Ascending aorta (tissue), 2 donors: ENCODE measurements around the gene AQP2. TPM values are rescaled to one million over a fixed set of nuclear protein-coding genes. Genes with fewer than 3 reads are reported as not detected.
A peak's percentile ranks its signal among the peaks of the same experiment; 100 is the strongest.

Experiments
- DNase-seq, 2 donors: peaks; one replicate each; pipeline ENCODE4 v3.0.0-alpha.2; 2019; ENCODE audit warnings: low spot score in 2 of 2
- H3K27ac ChIP-seq, 2 donors: fragments of 200-600 bp; sonication (generic); one replicate each; pipeline ENCODE4 v1.5.1; 2016 to 2017; ENCODE audit warnings: mild to moderate bottlenecking in 1 of 2
- H3K27me3 ChIP-seq: fragments of 200-600 bp; sonication (generic); one replicate; pipeline ENCODE4 v1.5.1; 2017
- H3K36me3 ChIP-seq, 2 donors: fragments of 200-600 bp; sonication (generic); one replicate each; pipeline ENCODE4 v1.5.1; 2016
- H3K4me1 ChIP-seq, 2 donors: fragments of 200-600 bp; sonication (generic); one replicate each; pipeline ENCODE4 v1.5.1; 2016 to 2017; ENCODE audit warnings: mild to moderate bottlenecking in 1 of 2
- H3K4me3 ChIP-seq, 2 donors: fragments of 200-600 bp; sonication (generic); one replicate each; pipeline ENCODE4 v1.5.1; 2016 to 2017; ENCODE audit warnings: mild to moderate bottlenecking in 1 of 2
- H3K9me3 ChIP-seq, 2 donors: fragments of 200-600 bp; sonication (generic); one replicate each; pipeline ENCODE4 v1.5.1; 2016
- intact Hi-C: fragments of 100-400 bp; cut with DNase I; formaldehyde crosslinking; loops from one replicate; pipeline ENCODE4 v1.15.1; 2023
- total RNA-seq: library from RNA; depleted of rRNA; stranded (reverse); fragments of >200 nt; gene quantifications from one replicate; pipeline ENCODE4 v1.1.0, GENCODE V29; 2016
- TF ChIP-seq, protein P1 (sequence below), 3 experiments: fragments of 200-600 bp in 2 of 3; fragments of 450-650 bp in 1 of 3; sonication (generic) in 2 of 3; IDR thresholded peaks; one replicate each; pipeline ENCODE4 v1.5.1; 2016 to 2019; ENCODE audit warnings: antibody characterized with exemption in 3 of 3, mild to moderate bottlenecking in 1 of 3, moderate library complexity in 1 of 3

The AQP2 gene
- total RNA-seq, 1 donor from 2014 or later: not detected

DNA sequence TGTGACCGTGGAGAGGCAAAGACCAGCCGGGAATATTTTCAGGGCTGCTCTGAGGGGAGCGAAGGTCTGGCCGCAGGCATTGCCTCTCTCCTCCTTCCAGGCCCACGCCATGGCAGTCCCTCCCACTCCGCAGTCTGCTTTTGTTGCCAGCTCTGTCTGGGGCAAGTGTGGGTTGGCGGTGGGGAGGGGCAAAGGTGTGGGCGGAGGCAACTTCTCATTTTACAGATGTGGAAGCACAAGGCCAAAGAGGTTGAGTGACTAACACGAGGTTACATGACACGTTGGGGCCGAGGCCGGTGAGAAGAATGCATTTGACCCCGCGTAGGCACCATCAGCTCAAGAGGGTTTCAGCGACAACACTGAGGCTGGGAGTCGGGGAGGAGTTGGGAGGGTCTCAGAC is 40.7 kb upstream of the AQP2 start:
- no peak overlapping the region for H3K27ac ChIP-seq
- TF ChIP-seq, protein P1, sequence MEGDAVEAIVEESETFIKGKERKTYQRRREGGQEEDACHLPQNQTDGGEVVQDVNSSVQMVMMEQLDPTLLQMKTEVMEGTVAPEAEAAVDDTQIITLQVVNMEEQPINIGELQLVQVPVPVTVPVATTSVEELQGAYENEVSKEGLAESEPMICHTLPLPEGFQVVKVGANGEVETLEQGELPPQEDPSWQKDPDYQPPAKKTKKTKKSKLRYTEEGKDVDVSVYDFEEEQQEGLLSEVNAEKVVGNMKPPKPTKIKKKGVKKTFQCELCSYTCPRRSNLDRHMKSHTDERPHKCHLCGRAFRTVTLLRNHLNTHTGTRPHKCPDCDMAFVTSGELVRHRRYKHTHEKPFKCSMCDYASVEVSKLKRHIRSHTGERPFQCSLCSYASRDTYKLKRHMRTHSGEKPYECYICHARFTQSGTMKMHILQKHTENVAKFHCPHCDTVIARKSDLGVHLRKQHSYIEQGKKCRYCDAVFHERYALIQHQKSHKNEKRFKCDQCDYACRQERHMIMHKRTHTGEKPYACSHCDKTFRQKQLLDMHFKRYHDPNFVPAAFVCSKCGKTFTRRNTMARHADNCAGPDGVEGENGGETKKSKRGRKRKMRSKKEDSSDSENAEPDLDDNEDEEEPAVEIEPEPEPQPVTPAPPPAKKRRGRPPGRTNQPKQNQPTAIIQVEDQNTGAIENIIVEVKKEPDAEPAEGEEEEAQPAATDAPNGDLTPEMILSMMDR (IDR thresholded peaks at IDR 0.05): no peak
- H3K27me3 ChIP-seq: no peaks in the 10 kb centered on the region
- no peak for DNase-seq
- no peaks in the 10 kb centered on the region for H3K9me3 ChIP-seq
- H3K4me1 ChIP-seq: no peaks in the 10 kb centered on the region
- intact Hi-C loops: no loop called here
- no peak overlapping the region for H3K4me3 ChIP-seq
- H3K36me3 ChIP-seq: no peaks in the 10 kb centered on the region

DNA sequence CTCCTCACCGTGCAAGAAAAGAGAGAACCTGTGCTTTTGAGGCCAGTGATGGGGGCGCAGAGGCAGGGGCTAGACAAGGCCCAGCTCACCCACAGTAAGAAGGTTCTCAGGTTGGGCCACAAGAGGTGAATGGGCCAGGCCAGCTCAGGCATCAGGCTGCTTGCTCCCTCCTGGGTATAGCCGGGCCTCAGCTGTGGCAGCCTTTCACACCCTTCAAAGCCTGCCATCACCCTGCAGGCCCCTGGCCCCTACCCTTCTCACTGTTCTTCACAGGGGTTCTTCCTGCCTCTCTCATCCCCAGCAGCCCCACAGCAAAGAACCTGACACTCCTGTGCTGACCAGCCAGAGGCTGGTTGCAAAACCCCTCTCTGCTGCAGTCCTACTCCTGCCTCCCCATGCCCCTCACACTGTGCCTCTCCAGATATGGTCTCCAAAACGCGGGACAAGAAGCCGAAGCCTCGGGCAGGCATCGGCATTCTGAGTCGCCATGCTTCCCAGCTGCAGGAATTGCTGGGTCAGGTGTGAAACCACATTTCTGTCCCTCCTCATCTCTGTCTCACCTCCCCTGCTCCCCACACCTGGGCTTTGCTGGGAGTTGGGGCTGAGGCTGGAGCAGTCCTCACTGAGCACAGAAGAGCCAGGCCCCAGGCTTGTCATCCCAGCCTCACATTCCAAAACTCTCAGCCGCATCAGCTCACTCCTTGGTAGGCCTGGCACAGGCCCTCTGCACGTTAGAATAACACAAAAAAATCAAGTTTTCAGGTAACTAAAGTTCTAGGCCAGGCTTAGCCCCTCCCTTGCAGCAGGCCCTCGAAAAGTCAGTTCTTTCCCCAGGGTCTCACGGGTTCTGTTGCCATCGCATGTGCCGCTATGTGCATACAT is 40.0 kb upstream of the AQP2 start:
- Histone ChIP-seq H3K4me3 (no peak overlapping the region), H3K27ac (no peak overlapping the region), H3K27me3 (no peaks in the 10 kb centered on the region), H3K4me1 (no peaks in the 10 kb centered on the region), H3K36me3 (no peaks in the 10 kb centered on the region), H3K9me3 (no peaks in the 10 kb centered on the region)
- TF ChIP-seq, protein P1 (IDR thresholded peaks at IDR 0.05): no peak
- intact Hi-C loops: no loop called here
- DNase-seq: no peak

DNA sequence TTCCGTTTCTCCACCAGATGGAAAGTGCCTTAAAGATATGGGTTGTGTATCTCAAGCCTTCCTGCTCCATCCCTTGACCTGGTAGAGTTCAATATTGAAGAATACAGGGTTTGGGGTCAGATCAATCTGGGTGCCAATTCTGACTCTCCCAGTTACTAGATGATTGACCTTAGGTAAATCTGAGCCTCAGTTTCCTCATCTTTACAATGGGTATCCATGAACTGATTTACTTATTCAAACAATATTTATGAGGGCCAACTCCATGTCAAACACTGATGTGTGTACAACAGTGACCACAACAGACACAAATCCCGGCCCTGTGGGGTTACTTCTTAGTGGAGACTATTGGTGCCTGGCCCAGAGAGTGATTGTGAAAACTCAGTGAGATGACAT is 39.3 kb upstream of the AQP2 start:
- no peak for DNase-seq
- TF ChIP-seq, protein P1 (IDR thresholded peaks at IDR 0.05): no peak

DNA sequence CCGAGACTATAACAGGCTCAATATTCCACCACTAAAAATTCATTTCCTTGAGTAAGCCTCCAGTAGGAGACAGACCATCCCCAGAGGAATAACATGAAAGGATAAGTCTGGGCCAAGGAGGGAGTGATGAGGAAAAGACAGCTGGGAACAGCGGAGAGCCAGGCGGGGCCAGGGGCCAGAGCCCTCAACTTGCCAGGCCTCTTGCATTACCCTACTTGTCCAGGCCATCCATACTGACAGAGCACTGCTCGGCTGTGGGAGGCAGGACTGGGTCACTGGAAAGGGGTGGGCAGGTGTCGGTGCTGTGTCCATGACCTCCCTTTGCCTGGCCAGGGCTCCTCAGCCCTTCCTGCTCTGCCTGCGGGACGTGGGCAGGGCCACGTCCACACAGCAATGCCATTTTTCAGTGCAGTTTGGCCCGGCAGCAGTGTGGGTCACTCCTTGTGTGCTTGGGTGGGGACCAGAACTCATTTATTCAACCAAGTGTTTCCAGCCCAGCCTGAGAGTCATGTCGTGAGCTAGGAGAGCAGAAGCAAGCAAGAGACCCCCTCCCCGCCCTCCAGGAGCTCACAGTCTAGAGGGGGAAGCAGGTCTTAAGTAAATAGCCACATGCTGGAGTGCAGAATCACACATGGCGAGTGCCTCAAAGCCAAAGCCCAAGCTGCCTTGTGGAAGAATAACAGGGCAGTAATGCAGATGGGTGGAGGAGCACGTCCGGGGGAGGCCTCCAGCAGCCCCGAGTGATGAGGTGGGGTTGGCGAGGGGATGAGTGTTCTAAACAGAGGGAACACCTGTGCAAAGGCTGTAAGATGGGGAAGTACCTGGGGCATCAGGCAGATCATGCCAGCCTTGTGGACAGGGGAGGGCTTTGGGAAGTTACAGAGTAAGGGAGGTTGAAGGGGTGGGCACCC is 37.9 kb upstream of the AQP2 start:
- intact Hi-C loops: no loop called here
- Histone ChIP-seq H3K4me1 (no peaks in the 10 kb centered on the region), H3K4me3 (no peak overlapping the region), H3K27ac (no peak overlapping the region), H3K27me3 (no peaks in the 10 kb centered on the region), H3K36me3 (no peaks in the 10 kb centered on the region), H3K9me3 (no peaks in the 10 kb centered on the region)
- TF ChIP-seq, protein P1 (IDR thresholded peaks at IDR 0.05): no peak
- no peak for DNase-seq

More for the DNA sequence above, 39.3 kb upstream of the AQP2 start:
- no peak overlapping the region for H3K4me3 ChIP-seq
- H3K36me3 ChIP-seq: no peaks in the 10 kb centered on the region
- no peaks in the 10 kb centered on the region for H3K4me1 ChIP-seq
- no peak overlapping the region for H3K27ac ChIP-seq
- no peaks in the 10 kb centered on the region for H3K9me3 ChIP-seq
- intact Hi-C loops: no loop called here
- H3K27me3 ChIP-seq: no peaks in the 10 kb centered on the region

DNA sequence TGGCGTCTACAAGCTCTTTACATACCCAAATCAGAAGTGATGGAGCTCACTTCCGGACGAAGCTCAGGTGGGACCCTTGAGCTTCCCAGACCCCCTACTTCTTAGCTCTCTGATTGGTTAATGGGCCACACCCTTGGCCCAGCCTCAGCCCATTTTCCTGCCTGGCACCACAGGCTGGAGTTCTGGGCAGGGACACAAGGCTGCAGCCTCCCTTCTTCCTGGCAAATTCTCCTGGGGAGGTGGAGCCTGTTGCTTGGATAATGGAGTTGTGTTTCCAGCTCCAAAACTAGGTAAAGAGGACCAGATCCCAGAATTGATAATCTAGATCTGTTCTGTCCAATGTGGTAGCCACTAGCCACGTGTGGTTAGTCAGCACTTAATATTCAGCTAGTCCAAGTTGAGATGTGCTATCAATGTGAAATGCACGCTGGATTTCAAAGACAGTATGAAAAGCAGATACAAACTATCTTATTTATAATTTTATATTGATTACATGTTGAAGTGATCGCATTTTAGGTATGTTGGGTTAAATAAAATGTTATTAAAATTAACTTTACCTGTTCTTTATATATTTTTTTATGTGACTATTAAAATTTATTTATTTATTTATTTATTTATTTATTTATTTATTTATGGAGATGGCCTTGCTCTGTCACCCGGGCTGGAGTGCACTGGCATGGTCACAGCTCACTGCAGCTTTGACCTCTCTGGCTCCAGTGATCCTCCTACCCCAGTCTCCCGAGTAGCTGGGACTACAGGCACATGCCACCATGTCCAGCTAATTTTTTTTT is 34.2 kb upstream of the AQP2 start:
- Histone ChIP-seq H3K36me3 (no peaks in the 10 kb centered on the region), H3K4me3 (no peak overlapping the region), H3K27ac (no peak overlapping the region), H3K9me3 (no peaks in the 10 kb centered on the region), H3K27me3 (no peaks in the 10 kb centered on the region), H3K4me1 (no peaks in the 10 kb centered on the region)
- TF ChIP-seq, protein P1 (IDR thresholded peaks at IDR 0.05): no peak
- intact Hi-C loops: no loop called here
- peak in 1 of 2 donors; percentile 25 for DNase-seq
